GM23338 (cell line): ENCODE data around the gene LRIG1. TPM values are rescaled to one million over a fixed set of nuclear protein-coding genes. Genes with fewer than 3 reads are reported as not detected.

ENCODE experiments used
- ATAC-seq: fragments of 200-7000 bp; cut with Tn5 transposase; 3 replicates; pipeline ENCODE4 v1.9.1; 2020
- DNase-seq: peaks from one replicate; pipeline ENCODE4 v3.0.0-alpha.2; 2015; ENCODE audit warnings: low spot score
- H2AFZ ChIP-seq: fragments of 200-600 bp; sonication (generic); 2 replicates; pipeline ENCODE4 v1.8.0; 2016; ENCODE audit warnings: antibody characterized with exemption, mild to moderate bottlenecking, moderate library complexity
- H3F3A ChIP-seq: fragments of 200-600 bp; sonication (generic); replicated peaks from 2 replicates; pipeline ENCODE4 v1.8.0; 2017; ENCODE audit warnings: antibody characterized with exemption, mixed run types, low read depth
- H3K27ac ChIP-seq: fragments of 200-600 bp; sonication (generic); 2 replicates; pipeline ENCODE4 v1.6.1; 2016; ENCODE audit warnings: low read depth
- H3K27me3 ChIP-seq: fragments of 200-600 bp; sonication (generic); 2 replicates; pipeline ENCODE4 v1.8.0; 2016; ENCODE audit warnings: mild to moderate bottlenecking, mixed run types, moderate library complexity; ENCODE audit not compliant: insufficient read depth
- H3K36me3 ChIP-seq: fragments of 200-600 bp; sonication (generic); 2 replicates; pipeline ENCODE4 v1.8.0; 2016; ENCODE audit warnings: mild to moderate bottlenecking; ENCODE audit not compliant: insufficient read depth
- H3K4me1 ChIP-seq: fragments of 200-600 bp; sonication (generic); 2 replicates; pipeline ENCODE4 v1.8.0; 2016; ENCODE audit warnings: mild to moderate bottlenecking, moderate library complexity; ENCODE audit not compliant: insufficient read depth
- H3K4me2 ChIP-seq: fragments of 200-600 bp; sonication (generic); 2 replicates; pipeline ENCODE4 v1.7.1; 2017; ENCODE audit warnings: mixed run types
- H3K4me3 ChIP-seq: fragments of 200-600 bp; sonication (generic); 2 replicates; pipeline ENCODE4 v1.6.1; 2016; ENCODE audit warnings: mixed run types
- H3K79me2 ChIP-seq: fragments of 200-600 bp; sonication (generic); replicated peaks from 2 replicates; pipeline ENCODE4 v1.8.0; 2017; ENCODE audit warnings: mild to moderate bottlenecking; ENCODE audit not compliant: insufficient read depth
- H3K9me2 ChIP-seq: fragments of 200-600 bp; sonication (generic); 2 replicates; pipeline ENCODE4 v1.8.0; 2017; ENCODE audit not compliant: insufficient read depth
- H4K20me1 ChIP-seq: fragments of 200-600 bp; sonication (generic); replicated peaks from 2 replicates; pipeline ENCODE4 v1.8.0; 2017; ENCODE audit warnings: mild to moderate bottlenecking; ENCODE audit not compliant: insufficient read depth
- H3K27ac Mint-ChIP-seq: 2 replicates; pipeline ENCODE4 v1.8.0; 2020; ENCODE audit warnings: inconsistent platforms, mild to moderate bottlenecking, moderate library complexity, mixed read lengths
- H3K27me3 Mint-ChIP-seq: 3 replicates; pipeline ENCODE4 v1.8.0; 2022; ENCODE audit warnings: low read depth, mild to moderate bottlenecking, moderate library complexity, mixed read lengths, inconsistent platforms; ENCODE audit not compliant: insufficient read depth, poor library complexity
- H3K36me3 Mint-ChIP-seq: 3 replicates; pipeline ENCODE4 v1.8.0; 2021; ENCODE audit warnings: low read depth, mild to moderate bottlenecking, inconsistent platforms, moderate library complexity, mixed read lengths
- H3K4me1 Mint-ChIP-seq: 3 replicates; pipeline ENCODE4 v1.8.0; 2020; ENCODE audit warnings: mild to moderate bottlenecking, inconsistent platforms, mixed read lengths
- H3K4me3 Mint-ChIP-seq: 3 replicates; pipeline ENCODE4 v1.8.0; 2021; ENCODE audit warnings: moderate library complexity, mild to moderate bottlenecking, inconsistent platforms, mixed read lengths
- H3K9me3 Mint-ChIP-seq: 3 replicates; pipeline ENCODE4 v1.8.0; 2020; ENCODE audit warnings: moderate library complexity, mild to moderate bottlenecking, inconsistent platforms, mixed read lengths
- CREB1 ChIP-seq: fragments of 250-450 bp; sonication (Bioruptor Pico); IDR thresholded peaks from 2 replicates; pipeline ENCODE4 v1.5.0; 2020; ENCODE audit warnings: low read depth, mild to moderate bottlenecking, moderate library complexity
- EZH2 ChIP-seq: fragments of 200-600 bp; sonication (generic); IDR thresholded peaks from one replicate; pipeline ENCODE4 v1.8.0; 2017; ENCODE audit warnings: antibody characterized with exemption, mild to moderate bottlenecking, low read depth; ENCODE audit not compliant: unreplicated experiment
- EZH2phosphoT487 ChIP-seq: fragments of 200-600 bp; sonication (generic); IDR thresholded peaks from one replicate; pipeline ENCODE4 v1.8.1; 2018; ENCODE audit warnings: antibody characterized with exemption; ENCODE audit not compliant: unreplicated experiment
- JUNB ChIP-seq: IDR thresholded peaks from one replicate; pipeline ENCODE4 v1.6.1; 2016; ENCODE audit warnings: antibody characterized with exemption; ENCODE audit not compliant: unreplicated experiment
- NANOG ChIP-seq: IDR thresholded peaks from 2 replicates; pipeline ENCODE4 v1.6.1; 2016; ENCODE audit warnings: antibody characterized with exemption, borderline replicate concordance
- POLR2AphosphoS5 ChIP-seq: IDR thresholded peaks from 2 replicates; pipeline ENCODE4 v1.6.1; 2016; ENCODE audit warnings: antibody characterized with exemption, low read depth
- STAT1 ChIP-seq: IDR thresholded peaks from one replicate; pipeline ENCODE4 v1.6.1; 2016; ENCODE audit warnings: antibody characterized with exemption; ENCODE audit not compliant: unreplicated experiment
- ZNF114 ChIP-seq: fragments of 250-450 bp; sonication (Bioruptor Pico); IDR thresholded peaks from 2 replicates; pipeline ENCODE4 v1.5.0; 2020; ENCODE audit warnings: mild to moderate bottlenecking, moderate library complexity
- ZNF331 ChIP-seq: fragments of 250-450 bp; sonication (Bioruptor Pico); IDR thresholded peaks from 2 replicates; pipeline ENCODE4 v1.5.0; 2020; ENCODE audit warnings: low read depth, mild to moderate bottlenecking, moderate library complexity
- polyA plus RNA-seq: library from polyadenylated mRNA; unstranded; fragments of >200 nt; fragmentation: Nextera tagmentation; extraction: Ambion mirVana; gene quantifications from 2 replicates; pipeline ENCODE4 v1.2.1, GENCODE V29; 2016
- total RNA-seq: library from RNA; depleted of rRNA; stranded (reverse); fragments of >200 nt; shearing (Covaris generic); gene quantifications from 2 replicates; pipeline ENCODE4 v1.2.3, GENCODE V29; 2014
- TF ChIP-seq, protein P1 (sequence below), 2 experiments: fragments of 200-600 bp in 1 of 2; sonication (generic) in 1 of 2; conservative IDR thresholded peaks; 2 replicates each; pipeline versions ENCODE4 v1.5.1 to v1.6.1; 2016 to 2017; ENCODE audit warnings: antibody characterized with exemption in 2 of 2, low read depth in 2 of 2, mild to moderate bottlenecking in 2 of 2, moderate library complexity in 1 of 2
- TF ChIP-seq, protein P2 (sequence below): fragments of 250-450 bp; sonication (Bioruptor Pico); IDR thresholded peaks from 2 replicates; pipeline ENCODE4 v1.5.0; 2020; ENCODE audit warnings: mild to moderate bottlenecking, moderate library complexity
- TF ChIP-seq, protein P3 (sequence below): IDR thresholded peaks from one replicate; pipeline ENCODE4 v1.6.1; 2018; ENCODE audit warnings: antibody characterized with exemption; ENCODE audit not compliant: unreplicated experiment
- TF ChIP-seq, protein P4 (sequence below): IDR thresholded peaks from 2 replicates; pipeline ENCODE4 v1.6.1; 2016; ENCODE audit warnings: antibody characterized with exemption

LRIG1 gene
- total and polyA plus RNA-seq, 2 experiments from 2014 or later, result 40.0 to 134 TPM

DNA sequence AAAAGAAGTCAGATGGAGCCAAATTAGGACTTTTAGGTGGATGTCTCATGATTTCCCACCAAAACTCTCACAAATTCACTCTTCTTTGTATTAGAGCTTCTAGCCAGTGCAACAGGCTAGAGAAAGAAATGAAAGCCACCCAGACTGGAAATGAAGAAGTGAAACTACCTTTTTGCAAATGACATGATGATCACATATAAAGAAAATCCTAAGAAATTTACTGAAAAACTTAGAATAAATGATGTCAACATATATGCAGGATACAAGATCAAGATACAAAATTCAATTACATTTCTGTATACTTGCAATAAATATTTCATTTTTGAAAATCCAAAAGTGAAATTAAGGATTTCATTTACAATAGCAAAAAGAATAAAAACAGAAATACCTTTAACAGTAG lies 110.8 kb downstream of the LRIG1 start:
- Mint-ChIP-seq H3K4me1 (peaks cover 6% of the 10 kb centered on the region), H3K36me3 (peaks cover 69% of the 10 kb centered on the region), H3K4me3 (no peak overlapping the region), H3K9me3 (no peaks in the 10 kb centered on the region), H3K27me3 (peaks cover 16% of the 10 kb centered on the region), H3K27ac (no peak overlapping the region)
- H3K27me3 ChIP-seq, result no peaks in the 10 kb centered on the region
- TF ChIP-seq, protein P1, sequence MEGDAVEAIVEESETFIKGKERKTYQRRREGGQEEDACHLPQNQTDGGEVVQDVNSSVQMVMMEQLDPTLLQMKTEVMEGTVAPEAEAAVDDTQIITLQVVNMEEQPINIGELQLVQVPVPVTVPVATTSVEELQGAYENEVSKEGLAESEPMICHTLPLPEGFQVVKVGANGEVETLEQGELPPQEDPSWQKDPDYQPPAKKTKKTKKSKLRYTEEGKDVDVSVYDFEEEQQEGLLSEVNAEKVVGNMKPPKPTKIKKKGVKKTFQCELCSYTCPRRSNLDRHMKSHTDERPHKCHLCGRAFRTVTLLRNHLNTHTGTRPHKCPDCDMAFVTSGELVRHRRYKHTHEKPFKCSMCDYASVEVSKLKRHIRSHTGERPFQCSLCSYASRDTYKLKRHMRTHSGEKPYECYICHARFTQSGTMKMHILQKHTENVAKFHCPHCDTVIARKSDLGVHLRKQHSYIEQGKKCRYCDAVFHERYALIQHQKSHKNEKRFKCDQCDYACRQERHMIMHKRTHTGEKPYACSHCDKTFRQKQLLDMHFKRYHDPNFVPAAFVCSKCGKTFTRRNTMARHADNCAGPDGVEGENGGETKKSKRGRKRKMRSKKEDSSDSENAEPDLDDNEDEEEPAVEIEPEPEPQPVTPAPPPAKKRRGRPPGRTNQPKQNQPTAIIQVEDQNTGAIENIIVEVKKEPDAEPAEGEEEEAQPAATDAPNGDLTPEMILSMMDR (conservative IDR thresholded peaks at IDR 0.05; ENCODE audit: low read depth in 2 of 2), result no peak
- TF ChIP-seq POLR2AphosphoS5, result no peak
- no peak for TF ChIP-seq ZNF331 (CRISPR knock-in tag)
- no peak for TF ChIP-seq EZH2
- TF ChIP-seq NANOG, result no peak
- no peak for TF ChIP-seq ZNF114 (CRISPR knock-in tag)
- no peak for TF ChIP-seq CREB1
- TF ChIP-seq, protein P2, sequence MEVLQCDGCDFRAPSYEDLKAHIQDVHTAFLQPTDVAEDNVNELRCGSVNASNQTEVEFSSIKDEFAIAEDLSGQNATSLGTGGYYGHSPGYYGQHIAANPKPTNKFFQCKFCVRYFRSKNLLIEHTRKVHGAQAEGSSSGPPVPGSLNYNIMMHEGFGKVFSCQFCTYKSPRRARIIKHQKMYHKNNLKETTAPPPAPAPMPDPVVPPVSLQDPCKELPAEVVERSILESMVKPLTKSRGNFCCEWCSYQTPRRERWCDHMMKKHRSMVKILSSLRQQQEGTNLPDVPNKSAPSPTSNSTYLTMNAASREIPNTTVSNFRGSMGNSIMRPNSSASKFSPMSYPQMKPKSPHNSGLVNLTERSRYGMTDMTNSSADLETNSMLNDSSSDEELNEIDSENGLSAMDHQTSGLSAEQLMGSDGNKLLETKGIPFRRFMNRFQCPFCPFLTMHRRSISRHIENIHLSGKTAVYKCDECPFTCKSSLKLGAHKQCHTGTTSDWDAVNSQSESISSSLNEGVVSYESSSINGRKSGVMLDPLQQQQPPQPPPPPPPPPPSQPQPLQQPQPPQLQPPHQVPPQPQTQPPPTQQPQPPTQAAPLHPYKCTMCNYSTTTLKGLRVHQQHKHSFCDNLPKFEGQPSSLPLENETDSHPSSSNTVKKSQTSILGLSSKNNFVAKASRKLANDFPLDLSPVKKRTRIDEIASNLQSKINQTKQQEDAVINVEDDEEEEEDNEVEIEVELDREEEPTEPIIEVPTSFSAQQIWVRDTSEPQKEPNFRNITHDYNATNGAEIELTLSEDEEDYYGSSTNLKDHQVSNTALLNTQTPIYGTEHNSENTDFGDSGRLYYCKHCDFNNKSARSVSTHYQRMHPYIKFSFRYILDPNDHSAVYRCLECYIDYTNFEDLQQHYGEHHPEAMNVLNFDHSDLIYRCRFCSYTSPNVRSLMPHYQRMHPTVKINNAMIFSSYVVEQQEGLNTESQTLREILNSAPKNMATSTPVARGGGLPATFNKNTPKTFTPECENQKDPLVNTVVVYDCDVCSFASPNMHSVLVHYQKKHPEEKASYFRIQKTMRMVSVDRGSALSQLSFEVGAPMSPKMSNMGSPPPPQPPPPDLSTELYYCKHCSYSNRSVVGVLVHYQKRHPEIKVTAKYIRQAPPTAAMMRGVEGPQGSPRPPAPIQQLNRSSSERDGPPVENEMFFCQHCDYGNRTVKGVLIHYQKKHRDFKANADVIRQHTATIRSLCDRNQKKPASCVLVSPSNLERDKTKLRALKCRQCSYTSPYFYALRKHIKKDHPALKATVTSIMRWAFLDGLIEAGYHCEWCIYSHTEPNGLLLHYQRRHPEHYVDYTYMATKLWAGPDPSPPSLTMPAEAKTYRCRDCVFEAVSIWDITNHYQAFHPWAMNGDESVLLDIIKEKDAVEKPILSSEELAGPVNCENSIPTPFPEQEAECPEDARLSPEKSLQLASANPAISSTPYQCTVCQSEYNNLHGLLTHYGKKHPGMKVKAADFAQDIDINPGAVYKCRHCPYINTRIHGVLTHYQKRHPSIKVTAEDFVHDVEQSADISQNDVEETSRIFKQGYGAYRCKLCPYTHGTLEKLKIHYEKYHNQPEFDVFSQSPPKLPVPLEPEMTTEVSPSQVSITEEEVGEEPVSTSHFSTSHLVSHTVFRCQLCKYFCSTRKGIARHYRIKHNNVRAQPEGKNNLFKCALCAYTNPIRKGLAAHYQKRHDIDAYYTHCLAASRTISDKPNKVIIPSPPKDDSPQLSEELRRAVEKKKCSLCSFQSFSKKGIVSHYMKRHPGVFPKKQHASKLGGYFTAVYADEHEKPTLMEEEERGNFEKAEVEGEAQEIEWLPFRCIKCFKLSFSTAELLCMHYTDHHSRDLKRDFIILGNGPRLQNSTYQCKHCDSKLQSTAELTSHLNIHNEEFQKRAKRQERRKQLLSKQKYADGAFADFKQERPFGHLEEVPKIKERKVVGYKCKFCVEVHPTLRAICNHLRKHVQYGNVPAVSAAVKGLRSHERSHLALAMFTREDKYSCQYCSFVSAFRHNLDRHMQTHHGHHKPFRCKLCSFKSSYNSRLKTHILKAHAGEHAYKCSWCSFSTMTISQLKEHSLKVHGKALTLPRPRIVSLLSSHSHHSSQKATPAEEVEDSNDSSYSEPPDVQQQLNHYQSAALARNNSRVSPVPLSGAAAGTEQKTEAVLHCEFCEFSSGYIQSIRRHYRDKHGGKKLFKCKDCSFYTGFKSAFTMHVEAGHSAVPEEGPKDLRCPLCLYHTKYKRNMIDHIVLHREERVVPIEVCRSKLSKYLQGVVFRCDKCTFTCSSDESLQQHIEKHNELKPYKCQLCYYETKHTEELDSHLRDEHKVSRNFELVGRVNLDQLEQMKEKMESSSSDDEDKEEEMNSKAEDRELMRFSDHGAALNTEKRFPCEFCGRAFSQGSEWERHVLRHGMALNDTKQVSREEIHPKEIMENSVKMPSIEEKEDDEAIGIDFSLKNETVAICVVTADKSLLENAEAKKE (CRISPR knock-in tag), result no peak
- TF ChIP-seq EZH2phosphoT487, result no peak
- TF ChIP-seq JUNB, result no peak
- TF ChIP-seq, protein P3, sequence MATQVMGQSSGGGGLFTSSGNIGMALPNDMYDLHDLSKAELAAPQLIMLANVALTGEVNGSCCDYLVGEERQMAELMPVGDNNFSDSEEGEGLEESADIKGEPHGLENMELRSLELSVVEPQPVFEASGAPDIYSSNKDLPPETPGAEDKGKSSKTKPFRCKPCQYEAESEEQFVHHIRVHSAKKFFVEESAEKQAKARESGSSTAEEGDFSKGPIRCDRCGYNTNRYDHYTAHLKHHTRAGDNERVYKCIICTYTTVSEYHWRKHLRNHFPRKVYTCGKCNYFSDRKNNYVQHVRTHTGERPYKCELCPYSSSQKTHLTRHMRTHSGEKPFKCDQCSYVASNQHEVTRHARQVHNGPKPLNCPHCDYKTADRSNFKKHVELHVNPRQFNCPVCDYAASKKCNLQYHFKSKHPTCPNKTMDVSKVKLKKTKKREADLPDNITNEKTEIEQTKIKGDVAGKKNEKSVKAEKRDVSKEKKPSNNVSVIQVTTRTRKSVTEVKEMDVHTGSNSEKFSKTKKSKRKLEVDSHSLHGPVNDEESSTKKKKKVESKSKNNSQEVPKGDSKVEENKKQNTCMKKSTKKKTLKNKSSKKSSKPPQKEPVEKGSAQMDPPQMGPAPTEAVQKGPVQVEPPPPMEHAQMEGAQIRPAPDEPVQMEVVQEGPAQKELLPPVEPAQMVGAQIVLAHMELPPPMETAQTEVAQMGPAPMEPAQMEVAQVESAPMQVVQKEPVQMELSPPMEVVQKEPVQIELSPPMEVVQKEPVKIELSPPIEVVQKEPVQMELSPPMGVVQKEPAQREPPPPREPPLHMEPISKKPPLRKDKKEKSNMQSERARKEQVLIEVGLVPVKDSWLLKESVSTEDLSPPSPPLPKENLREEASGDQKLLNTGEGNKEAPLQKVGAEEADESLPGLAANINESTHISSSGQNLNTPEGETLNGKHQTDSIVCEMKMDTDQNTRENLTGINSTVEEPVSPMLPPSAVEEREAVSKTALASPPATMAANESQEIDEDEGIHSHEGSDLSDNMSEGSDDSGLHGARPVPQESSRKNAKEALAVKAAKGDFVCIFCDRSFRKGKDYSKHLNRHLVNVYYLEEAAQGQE, result no peak
- TF ChIP-seq, protein P4, sequence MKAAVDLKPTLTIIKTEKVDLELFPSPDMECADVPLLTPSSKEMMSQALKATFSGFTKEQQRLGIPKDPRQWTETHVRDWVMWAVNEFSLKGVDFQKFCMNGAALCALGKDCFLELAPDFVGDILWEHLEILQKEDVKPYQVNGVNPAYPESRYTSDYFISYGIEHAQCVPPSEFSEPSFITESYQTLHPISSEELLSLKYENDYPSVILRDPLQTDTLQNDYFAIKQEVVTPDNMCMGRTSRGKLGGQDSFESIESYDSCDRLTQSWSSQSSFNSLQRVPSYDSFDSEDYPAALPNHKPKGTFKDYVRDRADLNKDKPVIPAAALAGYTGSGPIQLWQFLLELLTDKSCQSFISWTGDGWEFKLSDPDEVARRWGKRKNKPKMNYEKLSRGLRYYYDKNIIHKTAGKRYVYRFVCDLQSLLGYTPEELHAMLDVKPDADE, result no peak
- TF ChIP-seq STAT1, result no peak
- peaks cover 8% of the 10 kb centered on the region for H4K20me1 ChIP-seq
- no peaks in the 10 kb centered on the region for H3K9me2 ChIP-seq
- H3K4me2 ChIP-seq, result no peak overlapping the region
- ATAC-seq (no peak), DNase-seq (no peak)
- no peak overlapping the region for H3K4me3 ChIP-seq
- H2AFZ ChIP-seq, result no peak overlapping the region
- H3K79me2 ChIP-seq, result peaks cover 35% of the 10 kb centered on the region
- H3F3A ChIP-seq, result no peaks in the 10 kb centered on the region
- peaks cover 49% of the 10 kb centered on the region for H3K36me3 ChIP-seq
- no peaks in the 10 kb centered on the region for H3K4me1 ChIP-seq
- H3K27ac ChIP-seq, result no peak overlapping the region
